Activated CD8-positive, alpha-beta memory T cell treated with anti-CD3 and anti-CD28 coated beads for 24 hours (primary cell): ENCODE results near the gene COMMD10.

ENCODE experiments used
- DNase-seq: peaks from one replicate; pipeline ENCODE4 v3.0.0-alpha.2; 2020

COMMD10 gene

GRCh38 chr5:116296335-116297072 lies 211.7 kb downstream of the COMMD10 start:
- no peak for DNase-seq

DNA sequence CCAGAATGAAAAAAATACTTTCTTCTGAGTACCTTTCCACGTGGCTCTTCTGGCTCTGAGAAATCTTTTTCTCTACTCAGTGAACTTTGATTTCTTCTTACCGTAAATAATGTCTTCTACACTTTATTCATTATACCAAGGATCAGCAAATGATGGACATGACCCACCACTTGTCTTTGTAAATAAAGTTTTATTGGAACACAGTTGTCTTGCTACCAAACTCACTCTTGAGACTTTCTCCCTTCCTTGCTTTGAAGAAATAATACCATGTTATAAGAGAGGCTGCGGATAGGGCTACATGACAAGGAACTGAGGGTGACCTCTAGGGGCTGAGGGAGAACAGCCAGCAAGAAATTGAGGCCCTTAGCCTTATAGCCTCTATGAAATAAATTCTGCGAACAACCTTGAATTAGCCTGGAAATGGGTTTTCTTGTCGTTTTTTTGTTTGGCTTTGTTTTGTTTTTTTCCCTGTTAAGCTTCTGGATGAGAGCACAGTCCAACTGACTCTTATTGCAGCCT lies 212.5 kb downstream of the COMMD10 start:
- no peak for DNase-seq

- DNase-seq, result no peak
Observed at GRCh38 chr5:116299746-116300640, 215.2 kb downstream of the COMMD10 start.

DNA sequence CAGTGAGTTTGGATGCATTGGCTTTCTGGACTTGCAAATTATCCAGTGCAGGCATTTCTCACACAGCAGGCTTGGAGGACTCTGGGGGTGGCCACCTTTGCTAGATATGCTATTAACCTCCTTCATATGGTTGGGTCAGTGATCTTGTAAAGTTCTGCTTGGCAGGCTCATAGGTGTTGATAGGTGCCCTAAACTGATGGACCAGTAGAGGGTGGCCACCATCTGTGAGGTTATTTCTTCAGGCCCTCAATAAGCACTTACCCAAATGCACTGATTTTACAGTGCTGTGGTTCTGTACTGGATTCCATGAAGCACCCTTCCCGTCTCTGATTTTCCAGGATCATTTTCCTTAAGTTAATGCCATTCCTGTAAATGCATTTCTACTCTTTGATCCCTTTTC lies 216.3 kb downstream of the COMMD10 start:
- DNase-seq, result no peak

- no peak for DNase-seq
Observed at GRCh38 chr5:116303340-116303739, 218.5 kb downstream of the COMMD10 start.

- DNase-seq, result no peak
Observed at GRCh38 chr5:116303810-116304209, 219.0 kb downstream of the COMMD10 start.

GRCh38 chr5:116305899-116306298 lies 221.1 kb downstream of the COMMD10 start:
- no peak for DNase-seq

DNA sequence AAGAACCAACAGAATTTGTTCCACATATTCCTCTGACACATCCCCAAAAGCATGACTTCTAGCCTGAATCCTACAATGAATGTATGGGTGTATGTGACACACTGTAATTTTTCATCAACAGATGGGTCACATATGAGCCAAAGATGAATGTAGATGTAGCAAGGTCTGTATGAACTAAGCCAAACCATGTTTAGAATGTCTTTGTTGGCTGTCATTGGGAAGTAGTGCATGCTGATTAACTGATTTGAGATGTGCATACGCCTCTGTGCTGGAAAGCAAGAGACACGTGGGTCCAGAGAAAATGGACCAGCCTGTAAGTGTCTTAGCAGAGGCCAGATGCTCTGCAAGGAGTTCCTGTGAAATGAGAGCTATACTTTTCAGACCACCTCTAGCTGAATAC lies 222.0 kb downstream of the COMMD10 start:
- DNase-seq, result no peak

DNA sequence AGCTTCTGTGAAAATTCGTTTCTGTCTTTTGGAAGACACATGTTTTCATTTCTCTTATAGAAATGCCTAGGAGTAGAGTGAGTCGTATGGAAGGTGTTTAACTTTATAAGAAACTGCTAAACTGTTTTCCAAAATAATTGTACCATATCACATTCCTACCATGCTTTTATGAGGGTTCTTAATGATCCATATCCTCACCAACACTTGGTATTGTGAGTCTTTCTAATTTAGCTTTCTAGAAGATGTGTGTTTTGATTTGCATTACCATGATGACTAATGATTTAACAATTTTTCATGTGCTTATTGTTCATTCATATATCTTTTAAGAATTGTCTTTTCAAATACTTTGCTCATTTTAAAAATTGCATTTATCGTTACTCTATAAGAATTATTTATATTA lies 223.6 kb downstream of the COMMD10 start:
- DNase-seq, result no peak

DNA sequence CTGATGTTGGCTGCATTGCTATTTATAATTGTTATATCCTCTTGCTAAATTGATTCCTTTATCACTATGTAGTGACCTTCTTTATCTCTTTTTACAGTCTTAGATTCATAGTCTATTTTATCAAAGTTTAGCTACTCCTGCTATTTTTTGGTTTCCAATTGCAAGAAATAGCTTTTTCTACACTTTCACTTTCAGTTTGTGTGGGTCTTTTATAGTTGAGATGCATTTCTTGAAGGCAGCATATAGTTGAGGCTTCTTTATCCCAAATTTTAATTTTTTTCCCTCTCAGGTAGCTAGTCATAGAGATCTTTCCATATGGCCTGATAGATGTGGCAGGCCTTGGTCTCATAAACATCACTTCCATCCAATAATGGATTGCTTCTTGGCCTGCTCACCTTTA lies 228.5 kb downstream of the COMMD10 start:
- no peak for DNase-seq

- DNase-seq, result no peak
Observed at GRCh38 chr5:116315531-116315930, 230.7 kb downstream of the COMMD10 start.

GRCh38 chr5:116318091-116318854 lies 233.4 kb downstream of the COMMD10 start:
- no peak for DNase-seq

- DNase-seq, result no peak
Observed at GRCh38 chr5:116320486-116320885, 235.7 kb downstream of the COMMD10 start.

- no peak for DNase-seq
Observed at GRCh38 chr5:116329503-116329902, 244.7 kb downstream of the COMMD10 start.

DNA sequence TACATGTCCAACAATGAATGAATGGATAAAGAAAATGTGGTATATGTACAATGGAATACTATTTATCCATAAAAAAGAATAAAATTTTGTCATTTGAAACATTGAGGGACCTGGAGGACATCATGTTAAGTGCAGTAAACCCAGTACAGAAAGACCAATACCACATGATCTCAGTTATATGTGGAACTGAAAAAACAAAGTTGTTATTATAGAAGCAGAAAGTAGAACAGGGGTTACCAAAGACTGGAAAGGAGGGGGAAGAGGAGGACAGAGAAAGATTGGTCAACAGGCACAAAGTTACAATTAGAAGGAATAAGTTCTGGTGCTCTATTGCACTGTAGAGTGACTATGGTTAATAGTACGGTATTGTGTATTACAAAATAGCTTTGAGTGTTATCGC lies 256.0 kb downstream of the COMMD10 start:
- no peak for DNase-seq
